Mucosa of stomach (tissue), 1 donor: ENCODE data around the gene SLC16A12.
"Not testable (repeated sequence)": the region's sequence is repeated elsewhere in the genome, so short reads cannot be mapped to it uniquely, and the experiment has no call there.

ENCODE experiments used
- H3K27me3 ChIP-seq: one replicate; pipeline ENCODE4 v1.7.0; 2013; ENCODE audit warnings: mild to moderate bottlenecking, low read length; ENCODE audit not compliant: control insufficient read depth, insufficient read depth
- H3K36me3 ChIP-seq: one replicate; pipeline ENCODE4 v1.7.0; 2013; ENCODE audit warnings: low read length; ENCODE audit not compliant: control insufficient read depth, insufficient read depth
- H3K4me1 ChIP-seq: one replicate; pipeline ENCODE4 v1.7.0; 2013; ENCODE audit warnings: mild to moderate bottlenecking, low read length; ENCODE audit not compliant: control insufficient read depth, insufficient read depth
- H3K4me3 ChIP-seq: one replicate; pipeline ENCODE4 v1.7.0; 2013; ENCODE audit warnings: low read length
- H3K9ac ChIP-seq: one replicate; pipeline ENCODE4 v1.7.0; 2013; ENCODE audit warnings: mild to moderate bottlenecking, low read length, moderate library complexity
- H3K9me3 ChIP-seq: one replicate; pipeline ENCODE4 v1.7.0; 2013; ENCODE audit warnings: mild to moderate bottlenecking, low read length, moderate library complexity; ENCODE audit not compliant: control insufficient read depth
- donor health status: Pancreatic carcinoma.

The SLC16A12 gene

DNA sequence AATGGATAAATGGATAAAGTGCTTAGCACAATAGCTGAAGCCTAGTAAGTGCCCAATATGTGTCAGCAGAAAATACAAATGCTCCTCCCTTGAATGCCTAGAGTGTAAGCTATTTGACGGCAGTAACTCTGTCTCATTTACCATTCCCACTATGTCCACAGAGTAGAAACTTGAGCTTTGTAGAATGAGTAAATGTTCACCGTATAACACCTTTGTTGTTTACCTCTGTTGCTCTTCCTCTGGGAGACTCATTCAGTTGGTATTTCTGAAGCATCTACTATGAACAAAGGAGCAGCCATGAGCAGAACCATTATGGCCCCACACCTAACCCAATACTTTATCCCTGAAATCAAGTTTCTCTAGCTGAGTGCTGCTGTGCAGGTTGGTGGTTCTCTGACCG, 8.4 kb upstream of the SLC16A12 start:
- H3K4me3 ChIP-seq: no peak overlapping the region
- no peaks in the 10 kb centered on the region for H3K27me3 ChIP-seq
- no peak overlapping the region for H3K9ac ChIP-seq
- peaks cover 10% of the 10 kb centered on the region for H3K4me1 ChIP-seq
- no peaks in the 10 kb centered on the region for H3K9me3 ChIP-seq
- H3K36me3 ChIP-seq: no peaks in the 10 kb centered on the region

DNA sequence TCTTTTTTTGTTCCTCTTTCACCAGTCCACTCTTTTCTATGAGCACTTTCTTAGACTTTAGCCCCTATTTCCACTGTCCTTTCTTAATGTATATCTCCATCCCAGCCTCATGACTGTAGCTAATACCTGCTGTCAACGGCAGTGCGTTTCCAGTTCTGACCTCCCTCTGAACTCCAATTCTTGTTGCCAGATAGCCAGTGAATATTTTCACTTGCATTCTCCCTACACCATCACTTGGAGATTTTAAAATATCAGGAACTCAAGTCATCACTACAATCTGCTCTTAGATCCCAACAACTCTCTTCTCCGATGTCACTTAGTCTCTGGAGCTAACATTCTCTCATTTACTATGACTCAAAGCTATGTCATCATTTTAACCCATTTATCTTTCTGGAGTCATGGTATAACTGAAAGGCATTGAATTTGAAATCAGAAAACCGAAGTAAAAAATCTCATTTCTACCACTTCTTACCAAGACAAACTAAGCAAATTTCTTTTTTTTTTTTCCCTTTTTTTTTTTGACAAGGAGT, 5.1 kb upstream of the SLC16A12 start:
- Histone ChIP-seq H3K36me3 (no peaks in the 10 kb centered on the region), H3K27me3 (peaks cover 25% of the 10 kb centered on the region)

DNA sequence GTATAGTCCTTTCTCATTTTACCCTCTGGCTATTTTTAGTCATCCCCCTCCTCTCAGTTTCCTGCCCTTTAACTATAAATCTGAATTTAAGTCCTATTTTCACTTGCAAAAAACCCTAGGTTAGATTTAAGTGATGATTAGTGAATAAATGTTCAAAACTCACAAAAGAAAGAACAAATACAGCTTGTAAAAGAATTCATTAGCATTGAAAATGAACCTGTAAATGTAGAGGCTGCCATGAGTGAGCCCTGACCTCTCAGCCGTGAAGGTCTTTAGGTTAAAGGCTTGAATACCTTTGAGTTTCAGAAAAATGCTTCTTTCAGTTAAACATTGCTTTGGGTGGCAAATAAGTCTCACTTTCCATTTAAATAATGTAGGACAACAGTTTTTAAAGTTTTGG, 2.0 kb upstream of the SLC16A12 start:
- H3K36me3 ChIP-seq: no peaks in the 10 kb centered on the region
- H3K27me3 ChIP-seq: peaks cover 49% of the 10 kb centered on the region
- H3K4me3 ChIP-seq: no peak overlapping the region
- no peak overlapping the region for H3K9ac ChIP-seq
- no peaks in the 10 kb centered on the region for H3K9me3 ChIP-seq
- H3K4me1 ChIP-seq: peaks cover 6% of the 10 kb centered on the region

More for the DNA sequence above, 5.1 kb upstream of the SLC16A12 start:
- Histone ChIP-seq H3K9ac (no peak overlapping the region), H3K4me1 (no peaks in the 10 kb centered on the region), H3K9me3 (no peaks in the 10 kb centered on the region), H3K4me3 (no peak overlapping the region)

DNA sequence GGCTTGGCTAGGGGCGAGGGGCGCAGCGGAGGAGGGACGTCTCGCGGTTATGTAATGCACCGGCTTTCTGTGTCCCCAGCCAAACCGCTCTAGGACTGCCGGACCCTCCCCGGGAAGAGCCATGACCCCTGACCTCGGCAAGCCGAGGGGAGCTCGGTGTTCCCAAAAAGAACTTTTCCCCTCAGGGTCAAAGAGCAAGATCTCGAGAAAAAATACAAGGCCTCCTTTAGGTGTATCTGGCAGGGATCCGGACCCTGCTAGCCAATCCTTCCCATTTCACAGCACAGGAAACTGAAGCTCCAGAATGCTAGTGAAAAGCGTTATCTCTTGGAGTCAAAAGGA, 590 bp upstream of the SLC16A12 start:
- peaks cover 55% of the 10 kb centered on the region for H3K27me3 ChIP-seq
- H3K4me3 ChIP-seq: no peak overlapping the region
- H3K9me3 ChIP-seq: no peaks in the 10 kb centered on the region
- no peaks in the 10 kb centered on the region for H3K36me3 ChIP-seq
- H3K4me1 ChIP-seq: peaks cover 6% of the 10 kb centered on the region
- H3K9ac ChIP-seq: no peak overlapping the region

DNA sequence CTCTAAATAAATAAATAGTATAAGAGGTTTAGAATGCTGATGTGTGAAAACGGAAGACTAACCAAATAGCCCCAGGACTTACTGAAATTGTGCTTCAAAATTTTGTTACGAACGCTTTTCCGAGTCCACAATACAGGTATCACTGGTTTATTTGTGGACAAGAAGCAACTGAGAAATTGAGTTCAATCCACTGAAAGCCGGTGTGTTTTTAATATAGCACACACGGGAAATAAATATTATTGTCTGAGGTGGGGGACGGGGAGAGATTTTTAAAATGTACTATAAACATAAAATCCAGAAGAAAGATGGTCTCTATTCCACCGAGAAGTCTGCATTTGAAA, 598 bp downstream of the SLC16A12 start:
- no peak overlapping the region for H3K4me3 ChIP-seq
- H3K9me3 ChIP-seq: no peaks in the 10 kb centered on the region
- peaks cover 6% of the 10 kb centered on the region for H3K4me1 ChIP-seq
- H3K27me3 ChIP-seq: peaks cover 55% of the 10 kb centered on the region
- no peaks in the 10 kb centered on the region for H3K36me3 ChIP-seq
- no peak overlapping the region for H3K9ac ChIP-seq

DNA sequence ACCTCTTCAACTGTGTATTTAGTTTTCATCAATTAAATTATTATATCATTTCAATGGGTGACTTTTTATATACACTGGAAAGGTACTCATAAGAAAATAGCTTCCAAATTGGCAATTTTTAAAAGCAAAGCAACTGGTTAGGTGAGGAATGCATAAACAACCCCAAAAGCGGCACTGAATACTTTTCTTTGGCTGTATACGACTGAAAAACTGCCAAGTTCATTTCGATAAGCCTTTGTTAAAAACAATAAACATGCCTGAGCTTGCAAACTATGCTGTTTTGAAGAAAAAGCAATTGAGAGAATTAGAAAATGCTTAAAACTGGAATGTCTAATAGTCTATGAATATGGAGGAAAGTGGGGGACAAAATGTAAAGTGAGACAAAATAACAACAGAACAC, 2.9 kb downstream of the SLC16A12 start:
- peaks cover 49% of the 10 kb centered on the region for H3K27me3 ChIP-seq
- H3K4me1 ChIP-seq: peaks cover 6% of the 10 kb centered on the region
- no peak overlapping the region for H3K4me3 ChIP-seq
- no peaks in the 10 kb centered on the region for H3K36me3 ChIP-seq
- no peaks in the 10 kb centered on the region for H3K9me3 ChIP-seq
- no peak overlapping the region for H3K9ac ChIP-seq

DNA sequence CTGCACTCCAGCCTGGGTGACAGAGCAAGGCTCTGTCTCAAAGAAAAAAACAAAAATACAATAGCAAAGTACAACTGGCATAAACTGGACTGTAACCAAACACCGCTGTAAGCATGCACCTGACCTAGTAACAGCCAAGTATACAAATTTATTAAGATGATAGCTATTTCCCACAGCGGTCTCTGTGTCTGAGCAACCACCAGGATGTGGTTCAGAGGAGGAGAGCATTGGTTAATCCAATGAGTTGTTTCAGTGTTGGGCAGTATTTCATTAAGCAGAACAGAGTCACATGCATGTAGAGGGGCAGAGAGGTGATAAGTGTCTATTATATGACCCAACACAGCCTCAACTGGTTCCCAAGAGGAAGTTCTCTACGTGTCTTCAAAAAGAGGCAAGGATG, 4.0 kb downstream of the SLC16A12 start:
- Histone ChIP-seq H3K9me3 (no peaks in the 10 kb centered on the region), H3K36me3 (no peaks in the 10 kb centered on the region), H3K4me3 (no peak overlapping the region), H3K4me1 (peaks cover 6% of the 10 kb centered on the region), H3K27me3 (peaks cover 39% of the 10 kb centered on the region), H3K9ac (no peak overlapping the region)

DNA sequence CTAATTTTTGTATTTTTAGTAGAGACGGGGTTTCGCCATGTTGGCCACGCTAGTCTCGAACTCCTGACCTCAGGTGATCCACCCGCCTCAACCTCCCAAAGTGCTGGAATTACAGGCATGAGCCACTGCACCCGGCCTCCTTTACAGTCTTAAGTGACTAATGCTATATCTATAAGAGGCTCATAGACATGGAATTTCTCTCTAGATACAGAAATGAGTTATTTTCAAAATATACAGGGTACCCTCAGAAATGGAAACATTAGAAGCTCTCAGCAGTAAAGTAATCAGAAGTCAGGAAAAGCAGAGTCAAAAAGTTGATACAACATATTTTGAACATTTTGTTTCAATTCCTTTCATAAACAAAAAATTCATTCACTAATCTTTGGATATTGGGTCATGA, 5.7 kb downstream of the SLC16A12 start:
- H3K36me3 ChIP-seq, H3K9ac ChIP-seq, H3K4me1 ChIP-seq, H3K9me3 ChIP-seq, H3K4me3 ChIP-seq: not testable (repeated sequence)
- H3K27me3 ChIP-seq: peaks cover 24% of the 10 kb centered on the region

DNA sequence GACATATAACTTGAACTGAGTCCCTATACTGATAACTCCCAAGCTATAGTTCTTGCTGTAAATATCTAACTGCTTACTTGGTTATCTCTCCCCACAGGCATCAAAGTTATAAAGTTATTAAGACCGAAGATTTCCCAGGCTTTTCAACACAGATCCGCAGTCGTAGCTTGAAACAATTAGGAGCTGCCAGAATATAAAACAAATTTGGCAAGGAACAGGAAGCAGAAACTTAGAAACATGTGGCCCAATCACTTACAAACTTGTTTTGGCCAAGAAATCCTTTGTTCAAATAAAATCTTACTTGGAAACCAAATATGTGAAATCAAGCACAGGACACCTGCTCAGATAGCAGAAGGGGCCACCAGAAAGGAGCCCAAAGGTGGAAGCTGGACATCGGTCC, 9.0 kb downstream of the SLC16A12 start:
- H3K4me1 ChIP-seq: peaks cover 7% of the 10 kb centered on the region
- no peaks in the 10 kb centered on the region for H3K36me3 ChIP-seq
- H3K9ac ChIP-seq: no peak overlapping the region
- H3K4me3 ChIP-seq: no peak overlapping the region
- H3K9me3 ChIP-seq: no peaks in the 10 kb centered on the region
- peaks cover 1% of the 10 kb centered on the region for H3K27me3 ChIP-seq

DNA sequence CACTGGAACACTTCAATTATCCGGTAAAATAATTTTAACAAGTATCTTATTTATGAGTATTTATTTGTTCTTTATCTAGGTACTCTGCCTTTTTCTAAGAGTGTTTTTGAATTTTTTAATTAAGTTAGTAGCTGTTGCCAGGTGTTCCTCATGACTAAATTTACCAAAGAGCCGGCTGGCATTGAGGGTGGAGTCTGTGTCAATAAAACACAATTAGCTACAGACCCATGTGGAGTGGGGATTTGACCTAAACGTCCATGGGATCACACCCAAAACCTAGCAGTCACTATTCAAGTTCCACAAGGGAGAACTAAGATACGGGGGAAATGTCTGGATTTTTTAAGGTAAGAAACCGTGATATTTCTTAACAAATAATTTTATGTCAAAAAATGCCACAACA, 9.8 kb downstream of the SLC16A12 start:
- Histone ChIP-seq H3K4me3 (no peak overlapping the region), H3K27me3 (no peaks in the 10 kb centered on the region), H3K9ac (no peak overlapping the region)

DNA sequence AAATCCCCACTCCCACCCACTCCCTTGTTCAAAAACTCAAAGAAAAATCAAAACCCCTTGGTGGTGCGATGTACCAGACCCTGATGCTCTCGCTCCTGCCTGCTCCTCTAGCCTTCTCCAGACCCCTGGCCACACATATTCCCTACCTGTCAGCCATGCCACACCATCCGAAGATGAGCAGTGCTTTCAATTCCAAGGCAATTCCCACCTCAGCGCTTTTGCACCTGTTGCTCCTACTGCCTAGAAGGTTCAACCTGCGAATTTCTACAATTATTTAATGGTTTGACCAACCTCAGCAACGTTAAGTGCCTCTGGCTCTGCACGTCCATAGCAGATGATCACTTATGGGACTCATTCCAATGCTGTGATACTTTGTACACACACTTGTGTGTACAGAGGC, 11.1 kb downstream of the SLC16A12 start:
- H3K36me3 ChIP-seq: no peaks in the 10 kb centered on the region
- peaks cover 7% of the 10 kb centered on the region for H3K4me1 ChIP-seq
- no peak overlapping the region for H3K9ac ChIP-seq
- H3K9me3 ChIP-seq: no peaks in the 10 kb centered on the region
- no peak overlapping the region for H3K4me3 ChIP-seq
- no peaks in the 10 kb centered on the region for H3K27me3 ChIP-seq

More for the DNA sequence above, 9.8 kb downstream of the SLC16A12 start:
- no peaks in the 10 kb centered on the region for H3K9me3 ChIP-seq
- peaks cover 7% of the 10 kb centered on the region for H3K4me1 ChIP-seq
- no peaks in the 10 kb centered on the region for H3K36me3 ChIP-seq

DNA sequence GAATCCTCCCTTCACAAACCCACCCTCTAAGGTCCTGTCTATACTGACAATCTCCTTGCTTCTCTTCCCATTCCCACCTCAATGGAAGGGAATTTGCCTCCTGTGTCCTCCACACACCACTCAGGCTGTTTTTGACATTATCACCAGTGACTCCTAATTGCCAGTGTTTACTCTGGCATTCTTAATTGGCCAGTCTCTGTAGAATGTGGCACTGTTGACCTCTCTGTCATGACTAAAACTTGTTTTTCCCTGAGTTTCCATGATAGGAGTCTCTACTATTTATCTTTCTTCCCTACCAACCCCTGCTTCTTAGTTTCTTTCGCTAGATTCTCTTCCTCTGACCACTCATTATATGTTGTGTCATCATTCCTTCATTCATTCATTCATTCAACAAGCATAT, 12.1 kb downstream of the SLC16A12 start:
- H3K4me3 ChIP-seq: no peak overlapping the region
- H3K36me3 ChIP-seq: no peaks in the 10 kb centered on the region
- no peaks in the 10 kb centered on the region for H3K27me3 ChIP-seq
- H3K4me1 ChIP-seq: peaks cover 7% of the 10 kb centered on the region
- H3K9me3 ChIP-seq: no peaks in the 10 kb centered on the region
- no peak overlapping the region for H3K9ac ChIP-seq

DNA sequence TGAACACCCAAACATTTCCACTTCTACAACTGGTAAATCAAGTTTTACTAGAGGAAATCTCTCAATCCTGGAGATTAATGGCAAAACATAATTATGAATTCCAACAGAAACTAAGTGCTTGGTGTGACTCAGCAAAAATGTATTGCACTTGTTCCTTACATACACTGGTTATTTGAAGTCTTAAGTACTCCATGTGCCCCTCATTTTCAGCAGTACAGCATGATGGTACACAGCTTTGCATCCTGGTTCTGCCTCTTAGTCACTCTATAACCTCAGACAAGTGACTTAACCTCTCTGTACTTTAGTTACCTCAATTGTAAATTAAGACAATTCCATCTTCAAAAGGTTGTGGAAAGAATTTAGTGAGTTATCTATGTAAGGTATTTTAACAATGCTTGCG, 12.9 kb downstream of the SLC16A12 start:
- Histone ChIP-seq H3K27me3 (no peaks in the 10 kb centered on the region), H3K9me3 (no peaks in the 10 kb centered on the region), H3K4me3 (no peak overlapping the region), H3K4me1 (peaks cover 7% of the 10 kb centered on the region), H3K9ac (no peak overlapping the region), H3K36me3 (no peaks in the 10 kb centered on the region)
